Measurements from ENCODE around the gene PRKAG2. TPM values are rescaled to one million over a fixed set of nuclear protein-coding genes. Genes with fewer than 3 reads are reported as not detected.

The PRKAG2 gene
- total and polyA plus RNA-seq, 2 experiments from 2014 or later = 9.1 to 14.9 TPM

DNA sequence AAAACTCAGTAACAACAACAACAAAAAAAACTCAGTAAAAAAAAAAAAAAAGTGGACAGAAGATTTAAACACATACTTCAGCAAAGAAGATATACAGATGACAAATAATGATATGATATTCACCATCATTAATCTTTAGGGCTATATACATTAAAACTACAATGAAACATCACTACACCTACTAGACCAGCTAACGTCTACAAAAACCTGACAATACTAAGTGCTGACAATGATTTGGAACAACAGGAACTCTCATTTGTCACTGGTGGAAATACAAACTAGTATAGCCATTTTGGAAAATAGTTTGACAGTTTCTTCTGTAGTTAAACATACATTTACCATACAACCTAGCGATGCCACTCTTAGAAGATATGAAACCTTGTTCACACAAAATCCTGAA is 185.5 kb downstream of the PRKAG2 start (continued):
- TF ChIP-seq NANOG (IDR thresholded peaks at IDR 0.05; ENCODE audit: borderline replicate concordance) = no peak
- no peak for TF ChIP-seq ZNF114 (CRISPR knock-in tag; IDR thresholded peaks at IDR 0.05)
- TF ChIP-seq ZNF331 (CRISPR knock-in tag; IDR thresholded peaks at IDR 0.05; ENCODE audit: low read depth) = no peak
- no peak for TF ChIP-seq POLR2AphosphoS5 (IDR thresholded peaks at IDR 0.05; ENCODE audit: low read depth)
- TF ChIP-seq, protein P1, sequence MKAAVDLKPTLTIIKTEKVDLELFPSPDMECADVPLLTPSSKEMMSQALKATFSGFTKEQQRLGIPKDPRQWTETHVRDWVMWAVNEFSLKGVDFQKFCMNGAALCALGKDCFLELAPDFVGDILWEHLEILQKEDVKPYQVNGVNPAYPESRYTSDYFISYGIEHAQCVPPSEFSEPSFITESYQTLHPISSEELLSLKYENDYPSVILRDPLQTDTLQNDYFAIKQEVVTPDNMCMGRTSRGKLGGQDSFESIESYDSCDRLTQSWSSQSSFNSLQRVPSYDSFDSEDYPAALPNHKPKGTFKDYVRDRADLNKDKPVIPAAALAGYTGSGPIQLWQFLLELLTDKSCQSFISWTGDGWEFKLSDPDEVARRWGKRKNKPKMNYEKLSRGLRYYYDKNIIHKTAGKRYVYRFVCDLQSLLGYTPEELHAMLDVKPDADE (IDR thresholded peaks at IDR 0.05) = no peak

DNA sequence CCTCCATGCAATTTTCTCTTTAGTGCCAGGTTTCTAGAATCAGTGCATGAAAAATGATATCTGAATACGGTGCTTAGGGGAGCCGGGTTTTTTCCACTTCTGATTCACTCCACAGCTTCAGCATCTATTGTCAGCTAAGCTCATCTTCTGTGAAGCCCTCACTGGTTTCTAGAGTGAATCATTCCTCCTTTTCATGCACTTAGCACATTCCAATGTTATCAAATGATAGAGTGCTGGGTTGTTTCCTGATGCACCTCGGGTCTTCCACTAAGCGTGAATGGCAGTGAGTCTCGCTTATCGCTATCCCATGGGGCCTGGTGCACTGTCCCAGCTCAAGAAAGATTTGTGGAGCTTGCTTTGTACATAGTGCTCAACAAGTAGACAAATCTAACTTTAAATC is 186.3 kb downstream of the PRKAG2 start:
- H3K27ac Mint-ChIP-seq = no peak overlapping the region
- no peaks in the 10 kb centered on the region for H3K36me3 Mint-ChIP-seq (ENCODE audit: low read depth)
- peaks cover 31% of the 10 kb centered on the region for H3K4me1 Mint-ChIP-seq
- H3K4me3 Mint-ChIP-seq = no peak overlapping the region
- H3K27me3 ChIP-seq (ENCODE audit: insufficient read depth) = no peaks in the 10 kb centered on the region
- H3K4me1 ChIP-seq (ENCODE audit: insufficient read depth) = peaks cover 7% of the 10 kb centered on the region
- ATAC-seq = no peak
- DNase-seq (ENCODE audit: low spot score) = no peak
- H3K9me3 Mint-ChIP-seq = no peaks in the 10 kb centered on the region; the same call in 1 of the 3 replicates
- H3K4me2 ChIP-seq = no peak overlapping the region
- H3K27ac ChIP-seq (ENCODE audit: low read depth) = no peak overlapping the region
- no peaks in the 10 kb centered on the region for H4K20me1 ChIP-seq (replicated peaks; ENCODE audit: insufficient read depth)
- no peaks in the 10 kb centered on the region for H3K36me3 ChIP-seq (ENCODE audit: insufficient read depth)
- H3K79me2 ChIP-seq (replicated peaks; ENCODE audit: insufficient read depth) = no peaks in the 10 kb centered on the region
- peaks cover 23% of the 10 kb centered on the region for H3K27me3 Mint-ChIP-seq (ENCODE audit: insufficient read depth, low read depth, poor library complexity)
- H2AFZ ChIP-seq = no peak overlapping the region
- H3K9me2 ChIP-seq (ENCODE audit: insufficient read depth) = peaks cover 7% of the 10 kb centered on the region; the same call in 1 of the 2 replicates
- no peak overlapping the region for H3K4me3 ChIP-seq
- no peaks in the 10 kb centered on the region for H3F3A ChIP-seq (replicated peaks; ENCODE audit: low read depth)
- TF ChIP-seq ZNF331 (CRISPR knock-in tag; IDR thresholded peaks at IDR 0.05; ENCODE audit: low read depth) (no peak), EZH2phosphoT487 (IDR thresholded peaks at IDR 0.05; ENCODE audit: unreplicated experiment) (no peak), JUNB (IDR thresholded peaks at IDR 0.05; ENCODE audit: unreplicated experiment) (no peak), NANOG (IDR thresholded peaks at IDR 0.05; ENCODE audit: borderline replicate concordance) (no peak), POLR2AphosphoS5 (IDR thresholded peaks at IDR 0.05; ENCODE audit: low read depth) (no peak), STAT1 (IDR thresholded peaks at IDR 0.05; ENCODE audit: unreplicated experiment) (no peak), CREB1 (CRISPR knock-in tag; IDR thresholded peaks at IDR 0.05; ENCODE audit: low read depth) (no peak), EZH2 (IDR thresholded peaks at IDR 0.05; ENCODE audit: low read depth, unreplicated experiment) (no peak)
- TF ChIP-seq, protein P2, sequence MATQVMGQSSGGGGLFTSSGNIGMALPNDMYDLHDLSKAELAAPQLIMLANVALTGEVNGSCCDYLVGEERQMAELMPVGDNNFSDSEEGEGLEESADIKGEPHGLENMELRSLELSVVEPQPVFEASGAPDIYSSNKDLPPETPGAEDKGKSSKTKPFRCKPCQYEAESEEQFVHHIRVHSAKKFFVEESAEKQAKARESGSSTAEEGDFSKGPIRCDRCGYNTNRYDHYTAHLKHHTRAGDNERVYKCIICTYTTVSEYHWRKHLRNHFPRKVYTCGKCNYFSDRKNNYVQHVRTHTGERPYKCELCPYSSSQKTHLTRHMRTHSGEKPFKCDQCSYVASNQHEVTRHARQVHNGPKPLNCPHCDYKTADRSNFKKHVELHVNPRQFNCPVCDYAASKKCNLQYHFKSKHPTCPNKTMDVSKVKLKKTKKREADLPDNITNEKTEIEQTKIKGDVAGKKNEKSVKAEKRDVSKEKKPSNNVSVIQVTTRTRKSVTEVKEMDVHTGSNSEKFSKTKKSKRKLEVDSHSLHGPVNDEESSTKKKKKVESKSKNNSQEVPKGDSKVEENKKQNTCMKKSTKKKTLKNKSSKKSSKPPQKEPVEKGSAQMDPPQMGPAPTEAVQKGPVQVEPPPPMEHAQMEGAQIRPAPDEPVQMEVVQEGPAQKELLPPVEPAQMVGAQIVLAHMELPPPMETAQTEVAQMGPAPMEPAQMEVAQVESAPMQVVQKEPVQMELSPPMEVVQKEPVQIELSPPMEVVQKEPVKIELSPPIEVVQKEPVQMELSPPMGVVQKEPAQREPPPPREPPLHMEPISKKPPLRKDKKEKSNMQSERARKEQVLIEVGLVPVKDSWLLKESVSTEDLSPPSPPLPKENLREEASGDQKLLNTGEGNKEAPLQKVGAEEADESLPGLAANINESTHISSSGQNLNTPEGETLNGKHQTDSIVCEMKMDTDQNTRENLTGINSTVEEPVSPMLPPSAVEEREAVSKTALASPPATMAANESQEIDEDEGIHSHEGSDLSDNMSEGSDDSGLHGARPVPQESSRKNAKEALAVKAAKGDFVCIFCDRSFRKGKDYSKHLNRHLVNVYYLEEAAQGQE (IDR thresholded peaks at IDR 0.05; ENCODE audit: unreplicated experiment) = no peak
